Smooth muscle cell (in vitro differentiated cells): ENCODE measurements around the gene GAA. TPM values are rescaled to one million over a fixed set of nuclear protein-coding genes. Genes with fewer than 3 reads are reported as not detected.

ENCODE experiments used
- DNase-seq: peaks from one replicate; lab custom pipeline; 2025; ENCODE audit not compliant: unreplicated experiment; lab: John Stamatoyannopoulos, UW
- H2AFZ ChIP-seq: fragments of 200-600 bp; sonication (generic); 2 replicates; pipeline ENCODE4 v1.6.0; 2016; ENCODE audit warnings: antibody characterized with exemption, low read depth, mild to moderate bottlenecking
- H3F3A ChIP-seq: fragments of 200-600 bp; sonication (generic); 2 replicates; pipeline ENCODE4 v1.6.0; 2017; ENCODE audit warnings: antibody characterized with exemption, low read depth
- H3K27ac ChIP-seq: fragments of 200-600 bp; sonication (generic); 2 replicates; pipeline ENCODE4 v1.5.1; 2016; ENCODE audit warnings: low read depth, mild to moderate bottlenecking
- H3K27me3 ChIP-seq: fragments of 200-600 bp; sonication (generic); 2 replicates; pipeline ENCODE4 v1.6.1; 2016; ENCODE audit warnings: low read depth, mild to moderate bottlenecking
- H3K36me3 ChIP-seq: fragments of 200-600 bp; sonication (generic); 2 replicates; pipeline ENCODE4 v1.5.1; 2016; ENCODE audit warnings: low read depth
- H3K4me1 ChIP-seq: fragments of 200-600 bp; sonication (generic); 2 replicates; pipeline ENCODE4 v1.5.1; 2016; ENCODE audit warnings: low read depth
- H3K4me2 ChIP-seq: fragments of 200-600 bp; sonication (generic); 2 replicates; pipeline ENCODE4 v1.6.0; 2016; ENCODE audit warnings: mild to moderate bottlenecking
- H3K4me3 ChIP-seq: fragments of 200-600 bp; sonication (generic); 2 replicates; pipeline ENCODE4 v1.5.1; 2016; ENCODE audit warnings: mild to moderate bottlenecking
- H3K79me2 ChIP-seq: fragments of 200-600 bp; sonication (generic); 2 replicates; pipeline ENCODE4 v1.6.0; 2016; ENCODE audit warnings: low read depth, mild to moderate bottlenecking
- H3K9ac ChIP-seq: fragments of 200-600 bp; sonication (generic); 2 replicates; pipeline ENCODE4 v1.6.0; 2016; ENCODE audit warnings: low read depth
- H3K9me3 ChIP-seq: fragments of 200-600 bp; sonication (generic); replicated peaks from 2 replicates; pipeline ENCODE4 v1.5.1; 2016; ENCODE audit warnings: low read depth
- H4K20me1 ChIP-seq: fragments of 200-600 bp; sonication (generic); 2 replicates; pipeline ENCODE4 v1.6.0; 2016; ENCODE audit warnings: low read depth
- WGBS: methylation state at CpG from one replicate; pipeline ENCODE4 v1.1.7; 2016; ENCODE audit warnings: low lambda C conversion rate; 5-methylcytosine and 5-hydroxymethylcytosine counted together
- polyA plus RNA-seq: library from polyadenylated mRNA; unstranded; fragments of >200 nt; fragmentation: Nextera tagmentation; extraction: Ambion mirVana; gene quantifications from 2 replicates; pipeline ENCODE4 v1.2.1, GENCODE V29; 2016
- total RNA-seq: library from RNA; depleted of rRNA; stranded (reverse); fragments of >200 nt; gene quantifications from 2 replicates; pipeline ENCODE4 v1.2.3, GENCODE V29; 2014
- TF ChIP-seq, protein P1 (sequence below): fragments of 200-600 bp; sonication (generic); IDR thresholded peaks from 2 replicates; pipeline ENCODE4 v1.5.1; 2017; ENCODE audit warnings: borderline replicate concordance, mild to moderate bottlenecking, antibody characterized with exemption; ENCODE audit not compliant: insufficient read depth, poor library complexity, severe bottlenecking

The GAA gene
- total and polyA plus RNA-seq, 2 experiments from 2014 or later = 36.6 to 53.6 TPM

DNA sequence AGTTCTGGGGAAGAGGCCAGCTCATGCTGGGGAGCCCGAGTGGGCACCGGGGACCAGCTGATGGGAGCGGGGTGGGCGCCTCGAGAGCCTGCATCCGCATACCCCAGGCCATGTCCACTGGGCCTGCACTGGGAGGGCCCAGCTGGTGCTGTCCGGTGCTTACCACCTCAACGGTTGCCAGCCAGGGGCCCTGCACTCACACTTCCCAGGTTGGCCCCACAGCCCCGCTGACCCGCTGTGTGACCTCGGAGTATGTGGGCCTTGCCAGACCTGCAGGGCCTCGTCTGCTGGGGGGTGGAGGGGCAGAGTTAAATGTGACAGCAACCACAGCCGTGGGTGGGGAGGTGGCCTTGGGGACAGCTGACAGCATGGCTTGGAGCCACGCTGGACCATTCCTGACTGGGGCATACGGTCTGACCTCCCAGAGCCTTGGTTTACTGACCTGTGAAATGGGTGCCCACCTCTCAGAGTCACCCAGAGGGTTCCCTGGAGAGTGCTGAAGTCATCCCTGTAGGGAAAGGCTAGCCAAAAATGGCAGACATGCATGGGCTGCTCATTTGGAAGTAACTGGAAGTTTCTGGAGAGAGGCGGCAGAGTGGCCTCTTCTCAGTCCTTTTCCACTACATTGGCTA is 5.4 kb upstream of the GAA start:
- Histone ChIP-seq H3K36me3 (no peaks in the 10 kb centered on the region), H3K9ac (no peak overlapping the region), H3K4me2 (no peak overlapping the region), H3K27ac (no peak overlapping the region), H4K20me1 (no peaks in the 10 kb centered on the region), H2AFZ (no peak overlapping the region), H3K27me3 (no peaks in the 10 kb centered on the region), H3K79me2 (no peaks in the 10 kb centered on the region), H3K9me3 (no peaks in the 10 kb centered on the region), H3K4me1 (peaks cover 4% of the 10 kb centered on the region), H3F3A (no peaks in the 10 kb centered on the region), H3K4me3 (no peak overlapping the region)
- no peak for DNase-seq
- TF ChIP-seq, protein P1, sequence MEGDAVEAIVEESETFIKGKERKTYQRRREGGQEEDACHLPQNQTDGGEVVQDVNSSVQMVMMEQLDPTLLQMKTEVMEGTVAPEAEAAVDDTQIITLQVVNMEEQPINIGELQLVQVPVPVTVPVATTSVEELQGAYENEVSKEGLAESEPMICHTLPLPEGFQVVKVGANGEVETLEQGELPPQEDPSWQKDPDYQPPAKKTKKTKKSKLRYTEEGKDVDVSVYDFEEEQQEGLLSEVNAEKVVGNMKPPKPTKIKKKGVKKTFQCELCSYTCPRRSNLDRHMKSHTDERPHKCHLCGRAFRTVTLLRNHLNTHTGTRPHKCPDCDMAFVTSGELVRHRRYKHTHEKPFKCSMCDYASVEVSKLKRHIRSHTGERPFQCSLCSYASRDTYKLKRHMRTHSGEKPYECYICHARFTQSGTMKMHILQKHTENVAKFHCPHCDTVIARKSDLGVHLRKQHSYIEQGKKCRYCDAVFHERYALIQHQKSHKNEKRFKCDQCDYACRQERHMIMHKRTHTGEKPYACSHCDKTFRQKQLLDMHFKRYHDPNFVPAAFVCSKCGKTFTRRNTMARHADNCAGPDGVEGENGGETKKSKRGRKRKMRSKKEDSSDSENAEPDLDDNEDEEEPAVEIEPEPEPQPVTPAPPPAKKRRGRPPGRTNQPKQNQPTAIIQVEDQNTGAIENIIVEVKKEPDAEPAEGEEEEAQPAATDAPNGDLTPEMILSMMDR = no peak
- 94% methylated on average over 16 of the region's 16 CpGs for WGBS

DNA sequence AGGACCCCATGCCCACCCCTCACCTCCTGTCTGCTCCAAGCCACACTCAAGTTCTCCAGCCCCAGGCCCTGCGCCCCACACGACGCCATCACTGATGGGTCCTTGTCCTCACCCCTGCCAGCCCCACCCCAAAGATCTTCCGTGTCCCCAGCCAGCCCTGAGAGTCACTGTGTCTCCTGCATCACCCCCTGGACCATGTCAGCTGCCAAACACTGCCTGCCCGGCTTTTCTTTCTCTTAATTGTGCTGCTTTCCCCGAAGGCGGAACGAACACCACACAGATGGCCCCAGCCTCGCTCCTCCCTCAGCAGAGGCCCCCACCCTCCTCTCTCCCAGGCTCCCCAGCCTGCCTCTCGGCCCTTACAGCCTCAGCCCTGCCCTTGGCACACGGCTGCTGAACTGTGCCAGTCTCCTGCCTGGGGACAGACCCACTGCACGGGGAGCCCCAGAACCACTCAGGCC is 4.8 kb upstream of the GAA start:
- Histone ChIP-seq H3K9ac (no peak overlapping the region), H3F3A (no peaks in the 10 kb centered on the region), H3K27ac (no peak overlapping the region), H3K4me1 (peaks cover 5% of the 10 kb centered on the region), H3K27me3 (no peaks in the 10 kb centered on the region), H3K9me3 (no peaks in the 10 kb centered on the region), H3K36me3 (no peaks in the 10 kb centered on the region), H2AFZ (no peak overlapping the region), H4K20me1 (no peaks in the 10 kb centered on the region), H3K4me2 (no peak overlapping the region), H3K4me3 (no peak overlapping the region), H3K79me2 (no peaks in the 10 kb centered on the region)
- no peak for DNase-seq
- TF ChIP-seq, protein P1 = no peak
- 77% methylated on average over 10 of the region's 12 CpGs for WGBS

DNA sequence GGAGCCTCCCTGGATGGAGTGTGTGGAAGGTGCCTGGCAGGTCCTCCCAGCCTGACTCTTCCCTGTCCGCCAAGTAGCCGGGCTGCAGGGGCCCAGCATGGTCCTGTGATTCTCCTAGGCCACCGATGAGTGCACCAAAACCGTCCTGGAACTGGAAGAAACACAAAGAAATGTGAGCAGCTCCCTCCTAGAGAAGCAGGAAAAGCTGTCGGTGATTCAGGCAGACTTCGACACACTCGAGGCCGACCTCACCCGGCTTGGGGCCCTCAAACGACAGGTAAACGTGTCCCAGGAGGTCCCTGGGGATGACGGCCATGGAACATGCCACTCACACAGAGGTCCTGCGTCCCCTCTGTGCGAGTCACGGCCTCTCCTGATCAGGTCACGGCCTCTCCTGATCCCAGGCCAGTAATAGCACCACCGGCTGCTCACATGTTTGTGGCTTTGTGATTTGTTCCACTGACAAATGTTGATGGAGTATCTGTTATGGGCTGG is 4.2 kb upstream of the GAA start:
- H3K4me2 ChIP-seq = no peak overlapping the region

More for the DNA sequence above, 4.2 kb upstream of the GAA start:
- H3K9ac ChIP-seq = no peak overlapping the region
- H3F3A ChIP-seq = no peaks in the 10 kb centered on the region
- H3K9me3 ChIP-seq = no peaks in the 10 kb centered on the region
- no peak for DNase-seq
- no peak overlapping the region for H3K4me3 ChIP-seq
- H2AFZ ChIP-seq = no peak overlapping the region
- no peaks in the 10 kb centered on the region for H3K27me3 ChIP-seq
- TF ChIP-seq, protein P1 = no peak
- H4K20me1 ChIP-seq = no peaks in the 10 kb centered on the region
- no peak overlapping the region for H3K27ac ChIP-seq
- no peaks in the 10 kb centered on the region for H3K36me3 ChIP-seq
- H3K79me2 ChIP-seq = no peaks in the 10 kb centered on the region
- 95% methylated on average over 17 of the region's 17 CpGs for WGBS
- peaks cover 5% of the 10 kb centered on the region for H3K4me1 ChIP-seq
